HL-60 (cell line): Measurements from ENCODE around the gene SRCIN1.

ENCODE experiments used
- GABPA ChIP-seq: IDR thresholded peaks from 2 replicates; pipeline ENCODE4 v1.6.1; 2012; ENCODE audit warnings: low read depth
- POLR2AphosphoS5 ChIP-seq: IDR thresholded peaks from 2 replicates; pipeline ENCODE4 v1.6.1; 2012; ENCODE audit warnings: low read depth
- SPI1 ChIP-seq: IDR thresholded peaks from 2 replicates; pipeline ENCODE4 v1.6.1; 2012; ENCODE audit warnings: low read depth, mild to moderate bottlenecking, borderline replicate concordance
- TF ChIP-seq, protein P1 (sequence below): IDR thresholded peaks from one replicate; pipeline ENCODE4 v1.5.1; 2011; ENCODE audit warnings: low read length, control low read depth, inconsistent platforms; ENCODE audit not compliant: insufficient read depth
- TF ChIP-seq, protein P2 (sequence below): IDR thresholded peaks from 2 replicates; pipeline ENCODE4 v1.6.1; 2012; ENCODE audit warnings: low read depth; ENCODE audit not compliant: insufficient replicate concordance

DNA sequence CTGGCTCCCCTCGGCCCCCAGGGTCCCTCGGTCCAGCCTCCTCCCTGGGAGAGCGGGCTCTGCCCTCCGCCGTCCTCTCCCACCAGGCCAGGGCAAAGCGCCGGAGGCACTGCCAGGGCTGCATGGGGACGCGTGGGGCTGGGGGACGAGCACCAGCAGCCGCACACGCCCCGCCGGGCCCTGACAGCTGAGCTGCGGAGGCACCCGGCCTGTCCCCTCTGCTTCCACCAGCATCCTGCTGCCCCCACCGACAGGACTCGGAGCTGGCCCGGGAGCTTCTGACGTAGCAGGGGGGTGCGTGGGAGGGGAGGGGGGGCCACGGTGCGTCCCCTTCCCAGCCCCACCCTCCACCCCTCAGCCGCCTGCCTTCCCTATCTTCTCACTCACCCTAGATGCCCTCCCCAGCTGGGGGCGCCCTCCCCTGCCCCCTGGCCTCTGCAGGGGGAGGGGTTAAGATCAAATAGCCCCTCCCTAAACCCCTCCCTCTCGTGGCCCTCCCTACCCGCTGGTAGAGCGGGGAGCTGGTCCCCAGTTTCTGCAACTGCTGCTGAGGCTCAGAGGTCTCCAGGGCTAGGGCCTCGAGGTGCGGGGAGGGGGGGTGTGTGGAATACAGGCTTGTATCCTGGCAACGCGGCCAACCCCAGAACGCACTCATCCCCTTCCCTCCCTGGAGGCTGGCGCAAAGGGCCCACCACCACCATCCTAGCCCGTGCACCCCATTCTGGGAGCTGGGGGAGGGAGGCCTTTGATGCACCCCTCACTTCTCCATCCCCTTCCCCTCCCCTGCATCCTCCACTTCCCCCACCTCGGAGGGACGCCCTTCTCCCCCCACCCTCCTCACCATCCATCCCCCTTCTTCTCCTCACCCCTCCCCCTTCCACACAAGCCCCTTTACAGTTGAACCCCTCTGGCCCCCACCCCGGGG is 1.0 kb downstream of the SRCIN1 start:
- TF ChIP-seq GABPA (no peak), POLR2AphosphoS5 (no peak), SPI1 (no peak)
- TF ChIP-seq, protein P1, sequence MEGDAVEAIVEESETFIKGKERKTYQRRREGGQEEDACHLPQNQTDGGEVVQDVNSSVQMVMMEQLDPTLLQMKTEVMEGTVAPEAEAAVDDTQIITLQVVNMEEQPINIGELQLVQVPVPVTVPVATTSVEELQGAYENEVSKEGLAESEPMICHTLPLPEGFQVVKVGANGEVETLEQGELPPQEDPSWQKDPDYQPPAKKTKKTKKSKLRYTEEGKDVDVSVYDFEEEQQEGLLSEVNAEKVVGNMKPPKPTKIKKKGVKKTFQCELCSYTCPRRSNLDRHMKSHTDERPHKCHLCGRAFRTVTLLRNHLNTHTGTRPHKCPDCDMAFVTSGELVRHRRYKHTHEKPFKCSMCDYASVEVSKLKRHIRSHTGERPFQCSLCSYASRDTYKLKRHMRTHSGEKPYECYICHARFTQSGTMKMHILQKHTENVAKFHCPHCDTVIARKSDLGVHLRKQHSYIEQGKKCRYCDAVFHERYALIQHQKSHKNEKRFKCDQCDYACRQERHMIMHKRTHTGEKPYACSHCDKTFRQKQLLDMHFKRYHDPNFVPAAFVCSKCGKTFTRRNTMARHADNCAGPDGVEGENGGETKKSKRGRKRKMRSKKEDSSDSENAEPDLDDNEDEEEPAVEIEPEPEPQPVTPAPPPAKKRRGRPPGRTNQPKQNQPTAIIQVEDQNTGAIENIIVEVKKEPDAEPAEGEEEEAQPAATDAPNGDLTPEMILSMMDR = no peak
- TF ChIP-seq, protein P2, sequence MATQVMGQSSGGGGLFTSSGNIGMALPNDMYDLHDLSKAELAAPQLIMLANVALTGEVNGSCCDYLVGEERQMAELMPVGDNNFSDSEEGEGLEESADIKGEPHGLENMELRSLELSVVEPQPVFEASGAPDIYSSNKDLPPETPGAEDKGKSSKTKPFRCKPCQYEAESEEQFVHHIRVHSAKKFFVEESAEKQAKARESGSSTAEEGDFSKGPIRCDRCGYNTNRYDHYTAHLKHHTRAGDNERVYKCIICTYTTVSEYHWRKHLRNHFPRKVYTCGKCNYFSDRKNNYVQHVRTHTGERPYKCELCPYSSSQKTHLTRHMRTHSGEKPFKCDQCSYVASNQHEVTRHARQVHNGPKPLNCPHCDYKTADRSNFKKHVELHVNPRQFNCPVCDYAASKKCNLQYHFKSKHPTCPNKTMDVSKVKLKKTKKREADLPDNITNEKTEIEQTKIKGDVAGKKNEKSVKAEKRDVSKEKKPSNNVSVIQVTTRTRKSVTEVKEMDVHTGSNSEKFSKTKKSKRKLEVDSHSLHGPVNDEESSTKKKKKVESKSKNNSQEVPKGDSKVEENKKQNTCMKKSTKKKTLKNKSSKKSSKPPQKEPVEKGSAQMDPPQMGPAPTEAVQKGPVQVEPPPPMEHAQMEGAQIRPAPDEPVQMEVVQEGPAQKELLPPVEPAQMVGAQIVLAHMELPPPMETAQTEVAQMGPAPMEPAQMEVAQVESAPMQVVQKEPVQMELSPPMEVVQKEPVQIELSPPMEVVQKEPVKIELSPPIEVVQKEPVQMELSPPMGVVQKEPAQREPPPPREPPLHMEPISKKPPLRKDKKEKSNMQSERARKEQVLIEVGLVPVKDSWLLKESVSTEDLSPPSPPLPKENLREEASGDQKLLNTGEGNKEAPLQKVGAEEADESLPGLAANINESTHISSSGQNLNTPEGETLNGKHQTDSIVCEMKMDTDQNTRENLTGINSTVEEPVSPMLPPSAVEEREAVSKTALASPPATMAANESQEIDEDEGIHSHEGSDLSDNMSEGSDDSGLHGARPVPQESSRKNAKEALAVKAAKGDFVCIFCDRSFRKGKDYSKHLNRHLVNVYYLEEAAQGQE = no peak
